IPS-NIHi7 (cell line): ENCODE data around the gene DNAH6.

Source experiments
- DNase-seq: peaks from one replicate; pipeline ENCODE4 v3.0.0; 2012; ENCODE audit warnings: mixed read lengths; ENCODE audit errors: extremely low spot score

Gene DNAH6

DNA sequence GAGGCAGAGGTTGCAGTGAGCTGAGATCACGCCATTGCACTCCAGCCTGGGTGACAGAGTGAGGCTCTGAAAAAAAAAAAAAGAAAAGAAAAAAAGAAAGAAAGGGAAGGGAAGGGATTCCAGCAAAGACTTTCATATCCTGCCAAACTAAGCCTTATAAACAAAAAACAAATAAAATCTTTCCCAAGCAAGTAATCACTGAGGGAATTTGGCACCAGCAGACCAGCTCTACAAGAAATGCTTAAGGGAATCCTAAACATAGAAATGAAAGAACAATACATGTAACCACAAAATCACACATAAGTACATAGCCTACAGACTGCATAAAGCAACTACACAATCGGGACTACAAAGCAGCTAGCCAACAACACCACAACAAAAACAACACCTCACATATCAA is 285.5 kb downstream of the DNAH6 start:
- DNase-seq = no peak

DNA sequence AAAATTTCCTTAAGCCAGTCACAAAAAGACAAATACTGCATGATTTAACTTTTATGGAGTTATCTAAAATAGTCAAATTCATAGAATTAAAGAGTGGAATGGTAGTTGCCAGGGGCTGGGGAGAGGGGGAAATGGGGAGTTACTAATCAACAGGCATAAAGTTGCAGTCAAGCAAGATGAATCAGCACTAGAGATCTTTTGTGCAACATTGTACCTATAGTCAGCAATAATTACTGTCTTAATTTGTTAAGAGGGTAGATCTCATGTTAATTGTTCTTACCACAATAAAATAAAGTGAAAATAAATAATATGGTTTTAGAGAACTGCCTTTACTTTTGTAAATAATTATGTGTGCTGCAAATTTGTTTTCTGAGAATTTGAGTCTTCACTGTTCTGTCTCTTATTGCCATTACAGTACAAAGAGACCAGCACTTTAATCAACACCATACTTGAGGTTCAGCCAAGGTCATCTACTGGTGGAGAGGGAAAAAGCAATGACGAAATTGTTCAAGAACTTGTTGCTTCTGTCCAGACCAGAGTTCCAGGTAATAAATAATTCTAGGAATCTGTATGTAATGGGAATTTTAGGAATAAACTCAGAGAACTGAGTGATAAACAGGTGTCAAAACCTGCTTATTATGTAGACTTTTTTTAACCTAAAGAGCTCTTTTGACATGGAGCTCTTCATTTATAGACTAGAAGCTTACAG is 289.1 kb downstream of the DNAH6 start:
- no peak for DNase-seq

GRCh38 chr2:84807063-84807485 is 290.8 kb downstream of the DNAH6 start:
- no peak for DNase-seq

DNA sequence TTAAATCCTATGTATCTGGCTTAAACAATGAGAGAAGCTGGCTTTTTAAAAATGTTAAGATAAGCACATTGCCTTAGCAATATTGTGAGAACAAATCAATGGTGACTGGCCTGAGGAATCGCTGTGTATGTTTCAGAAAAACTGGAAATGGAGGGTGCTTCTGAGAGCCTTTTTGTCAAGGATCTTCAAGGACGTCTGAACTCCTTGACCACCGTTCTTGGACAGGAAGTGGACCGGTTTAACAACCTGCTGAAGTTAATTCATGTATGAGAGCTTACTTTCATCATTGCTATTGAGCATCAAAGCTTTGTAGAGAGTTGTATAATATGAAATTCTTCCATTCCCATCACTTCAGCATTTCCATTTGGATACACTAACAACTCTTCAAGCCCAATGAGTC is 292.0 kb downstream of the DNAH6 start:
- no peak for DNase-seq

- no peak for DNase-seq
Measured at GRCh38 chr2:84811839-84812431, 295.6 kb downstream of the DNAH6 start.

DNA sequence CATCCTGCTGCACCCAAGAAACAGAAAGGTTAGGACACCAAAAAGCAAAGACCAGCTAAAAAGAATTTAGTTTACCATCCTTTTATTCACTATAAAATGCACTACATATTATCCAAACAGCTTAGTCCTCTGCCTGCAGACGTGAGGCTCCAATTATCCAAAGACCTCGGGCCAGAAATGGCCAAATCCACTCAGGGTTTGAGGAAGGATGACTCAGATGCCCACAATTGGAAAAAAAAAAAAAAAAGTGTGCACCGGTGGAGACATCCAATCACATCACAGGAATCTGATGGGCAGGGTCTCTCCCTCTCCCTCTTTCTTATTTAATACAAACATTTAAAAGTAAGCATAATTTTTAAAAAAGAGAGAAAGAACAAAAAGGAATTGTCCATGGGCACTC is 298.8 kb downstream of the DNAH6 start:
- DNase-seq = no peak

GRCh38 chr2:84816426-84817026 is 300.2 kb downstream of the DNAH6 start:
- DNase-seq = no peak

DNA sequence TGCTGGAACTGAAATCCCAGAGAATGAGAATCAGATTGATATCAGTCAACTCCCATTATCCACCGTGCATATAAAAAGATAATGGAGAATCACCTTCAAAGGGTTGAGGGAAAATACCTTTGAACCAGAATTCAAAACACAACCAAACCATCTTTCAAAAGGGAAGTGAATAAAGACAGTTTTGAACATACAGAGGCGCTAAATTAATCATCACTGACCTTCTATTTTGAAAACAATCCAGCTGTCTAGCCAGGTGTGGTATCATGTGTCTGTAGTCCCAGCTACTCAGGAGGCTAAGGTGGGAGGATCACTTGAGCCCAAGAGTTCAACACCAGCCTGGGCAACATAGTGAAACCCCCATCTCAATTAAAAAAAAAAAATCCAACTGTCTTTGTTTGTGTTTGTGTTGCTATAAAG is 300.9 kb downstream of the DNAH6 start:
- DNase-seq = no peak

- no peak for DNase-seq
Measured at GRCh38 chr2:84821806-84822205, 305.5 kb downstream of the DNAH6 start.

- DNase-seq = no peak
Measured at GRCh38 chr2:84823229-84823628, 306.9 kb downstream of the DNAH6 start.

GRCh38 chr2:84823788-84824187 is 307.5 kb downstream of the DNAH6 start:
- DNase-seq = no peak

- DNase-seq = no peak
Measured at GRCh38 chr2:84827978-84828575, 311.8 kb downstream of the DNAH6 start.

DNA sequence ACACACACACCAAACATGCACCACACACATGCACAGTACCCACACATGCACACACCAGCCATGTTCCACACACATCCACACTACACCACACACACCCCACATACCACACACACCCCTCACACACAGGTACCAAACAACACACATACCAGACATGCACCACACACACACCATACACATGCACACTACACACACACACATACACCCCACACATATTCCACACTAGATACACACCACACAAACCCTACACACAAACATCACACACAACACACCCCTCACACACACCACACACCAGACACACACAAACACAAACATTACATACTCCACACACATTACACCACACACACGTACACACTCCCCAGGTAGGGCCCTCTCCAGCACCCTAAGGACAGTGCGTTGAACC is 313.4 kb downstream of the DNAH6 start:
- no peak for DNase-seq

DNA sequence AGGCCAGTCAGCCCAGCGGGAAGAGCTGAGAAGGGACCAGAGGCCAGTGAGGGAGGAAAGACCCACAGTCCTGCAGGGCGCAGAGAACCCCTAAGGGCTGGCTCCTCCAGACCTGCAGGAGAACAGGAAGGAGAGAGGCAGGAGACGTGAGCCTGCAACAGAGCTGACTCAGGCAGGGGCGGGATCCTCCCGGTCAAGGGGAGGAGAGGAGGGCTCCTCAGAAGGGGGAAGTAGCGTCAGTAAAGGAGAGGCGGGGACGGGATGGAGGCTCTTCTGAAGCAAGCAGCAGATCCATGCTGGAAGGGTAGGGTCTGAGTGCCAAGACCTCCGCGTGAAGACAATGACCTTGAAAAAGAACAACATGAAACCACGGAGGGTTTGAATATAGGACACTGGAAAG is 313.8 kb downstream of the DNAH6 start:
- DNase-seq = peak; percentile 66

GRCh38 chr2:84830758-84831500 is 314.6 kb downstream of the DNAH6 start:
- DNase-seq = no peak

GRCh38 chr2:84832772-84833461 is 316.6 kb downstream of the DNAH6 start:
- DNase-seq = no peak

DNA sequence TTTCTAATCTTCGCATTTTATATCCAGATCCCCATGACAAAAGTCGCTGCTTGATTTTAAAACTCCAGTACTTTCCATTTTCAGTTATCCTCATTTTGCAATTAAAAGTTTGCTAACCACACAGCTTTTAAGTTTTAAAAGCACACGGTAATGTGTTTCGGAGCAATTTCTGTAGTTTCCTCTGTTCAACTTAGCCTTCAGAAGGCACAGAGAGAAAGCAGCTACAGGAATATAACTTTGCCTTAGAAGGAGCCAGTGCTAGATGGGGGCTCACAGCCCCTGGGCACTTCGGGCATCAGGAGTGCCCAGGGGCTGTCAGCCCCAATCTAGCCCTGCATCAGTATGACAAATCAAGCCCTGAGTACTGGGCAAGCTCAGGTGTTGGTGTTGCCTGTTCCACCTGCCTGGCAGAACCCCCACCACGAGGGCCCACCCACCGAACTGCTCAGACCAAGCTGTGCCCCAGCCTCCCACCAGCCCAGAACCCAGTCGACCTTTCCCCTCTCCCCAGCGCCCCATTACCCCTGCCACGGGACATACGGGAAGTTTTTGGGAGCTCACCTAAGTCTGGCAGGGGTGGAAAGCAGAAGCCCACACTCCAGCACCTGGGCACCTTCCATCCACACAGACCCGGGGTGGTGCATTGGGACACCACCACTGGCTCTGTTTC is 317.3 kb downstream of the DNAH6 start:
- DNase-seq = no peak

DNA sequence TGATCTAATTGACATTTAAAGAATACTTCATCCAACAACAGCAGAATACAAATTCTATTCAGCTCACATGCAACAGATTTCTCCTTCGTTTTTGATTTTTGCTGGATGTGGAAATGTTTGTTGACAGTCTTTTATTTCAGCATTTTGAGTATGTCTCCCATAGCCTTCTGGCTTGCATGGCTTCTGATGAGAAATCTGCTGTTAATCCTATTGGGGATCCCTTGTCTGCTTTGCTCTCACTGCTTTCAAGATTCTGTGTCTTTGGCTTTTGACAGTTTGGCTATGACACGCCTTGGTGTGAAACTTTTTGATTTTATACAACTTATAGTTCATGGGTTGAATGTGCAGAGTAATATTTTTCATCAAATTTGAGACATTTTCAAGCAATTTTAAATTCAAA is 319.9 kb downstream of the DNAH6 start:
- DNase-seq = no peak

DNA sequence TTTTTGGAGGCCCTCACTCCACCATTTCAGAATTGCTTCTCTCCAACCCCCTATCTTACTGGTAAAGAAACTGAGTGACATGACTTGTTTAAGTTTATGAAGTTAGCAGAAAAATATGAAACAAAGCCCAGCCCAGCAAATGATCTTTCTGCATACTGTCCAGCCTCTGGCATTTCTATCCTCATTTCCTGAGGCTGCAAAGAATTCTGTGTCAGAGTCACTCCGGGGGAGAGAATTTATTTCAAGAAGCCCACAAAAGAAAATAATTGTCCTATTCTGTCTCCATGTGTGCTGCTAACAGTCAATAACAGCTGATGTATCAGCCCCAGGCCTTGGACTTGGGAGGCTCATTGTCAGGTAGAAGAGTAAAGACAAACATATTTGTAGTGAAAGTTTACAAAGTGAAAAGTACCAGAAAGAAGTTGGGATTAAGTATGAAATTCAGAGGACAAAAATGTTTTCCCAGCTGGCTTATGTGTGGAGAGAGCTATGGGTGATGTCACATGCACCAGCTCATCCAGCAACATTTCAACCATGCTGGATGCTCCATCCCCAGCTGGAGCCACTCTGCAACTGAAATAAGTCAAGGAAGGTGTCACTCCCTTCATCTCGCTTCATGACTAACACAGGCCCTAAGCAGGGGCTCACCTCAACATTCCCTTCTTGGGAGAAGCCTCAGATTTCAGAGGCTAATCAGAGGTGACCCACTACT is 322.3 kb downstream of the DNAH6 start:
- no peak for DNase-seq

GRCh38 chr2:84839851-84840250 is 323.6 kb downstream of the DNAH6 start:
- DNase-seq = no peak
